GM19238 (cell line): ENCODE results near the gene CPNE4.
A peak's percentile ranks its signal among the peaks of the same experiment; 100 is the strongest.

Source experiments
- DNase-seq: peaks from one replicate; pipeline ENCODE4 v3.0.0; 2011; ENCODE audit warnings: low spot score; ENCODE audit not compliant: insufficient read length

The CPNE4 gene

GRCh38 chr3:131704098-131704497 lies 330.7 kb downstream of the CPNE4 start:
- DNase-seq = no peak

GRCh38 chr3:131702146-131702545 lies 332.7 kb downstream of the CPNE4 start:
- DNase-seq = no peak

- no peak for DNase-seq
These were observed 333.6 kb downstream of the CPNE4 start for GRCh38 chr3:131701153-131701770.

- no peak for DNase-seq
These were observed 335.8 kb downstream of the CPNE4 start for GRCh38 chr3:131699001-131699400.

DNA sequence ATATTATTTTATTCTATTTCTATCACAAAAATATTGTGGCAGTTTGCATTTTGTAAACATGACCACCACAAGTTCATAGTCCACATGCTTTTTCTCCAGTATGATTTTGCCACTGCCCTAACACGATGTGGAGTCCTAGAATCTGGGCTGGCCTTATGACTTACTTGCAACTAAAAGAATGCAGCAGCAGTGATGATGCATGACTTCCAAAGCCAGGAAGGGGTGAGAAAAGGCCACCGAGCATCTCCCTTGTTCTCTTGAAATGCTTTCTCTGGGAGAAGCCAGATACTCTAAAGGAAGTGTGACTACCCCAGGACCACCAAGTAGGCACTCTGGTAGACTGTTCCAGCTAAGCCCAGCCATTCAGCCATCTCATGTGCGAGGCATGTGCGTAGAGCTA lies 340.4 kb downstream of the CPNE4 start:
- no peak for DNase-seq

DNA sequence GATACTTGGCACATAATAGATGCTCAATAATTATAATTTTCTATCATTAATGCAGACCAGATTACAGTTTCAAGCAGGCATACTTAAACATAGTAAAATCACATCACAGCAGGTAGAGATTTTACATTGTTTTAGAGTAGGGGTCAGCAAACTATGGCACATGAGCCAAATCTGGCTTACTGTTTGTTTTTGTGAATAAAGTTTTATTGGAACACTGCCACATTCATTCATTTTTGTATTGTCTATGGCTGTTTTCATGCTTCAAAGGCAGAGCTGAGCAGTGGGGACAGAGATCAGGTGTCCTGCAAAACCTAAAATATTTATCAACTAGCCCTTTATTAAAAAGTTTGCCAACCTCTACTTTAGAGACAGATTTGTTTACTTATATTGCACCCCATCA lies 342.5 kb downstream of the CPNE4 start:
- DNase-seq = no peak

- no peak for DNase-seq
These were observed 344.0 kb downstream of the CPNE4 start for GRCh38 chr3:131690800-131691199.

DNA sequence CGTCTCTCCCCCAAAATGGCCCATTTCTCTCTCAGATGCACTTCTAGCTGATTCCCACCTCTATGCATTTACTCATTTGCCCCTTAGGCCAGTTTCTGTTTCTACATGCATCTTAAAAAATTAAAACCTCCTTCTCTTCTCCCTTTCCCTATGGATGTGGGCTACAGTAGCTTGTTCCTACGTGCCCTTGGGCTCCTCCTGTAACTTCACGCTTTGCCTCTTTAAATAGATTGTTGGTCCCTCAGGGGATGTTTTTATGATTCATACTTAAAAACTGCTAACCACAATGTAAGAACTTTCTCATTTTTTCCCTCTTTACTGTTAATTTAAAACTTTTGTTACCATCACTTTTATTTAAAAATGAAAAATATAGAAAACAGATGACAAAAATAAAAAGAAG lies 346.4 kb downstream of the CPNE4 start:
- no peak for DNase-seq

DNA sequence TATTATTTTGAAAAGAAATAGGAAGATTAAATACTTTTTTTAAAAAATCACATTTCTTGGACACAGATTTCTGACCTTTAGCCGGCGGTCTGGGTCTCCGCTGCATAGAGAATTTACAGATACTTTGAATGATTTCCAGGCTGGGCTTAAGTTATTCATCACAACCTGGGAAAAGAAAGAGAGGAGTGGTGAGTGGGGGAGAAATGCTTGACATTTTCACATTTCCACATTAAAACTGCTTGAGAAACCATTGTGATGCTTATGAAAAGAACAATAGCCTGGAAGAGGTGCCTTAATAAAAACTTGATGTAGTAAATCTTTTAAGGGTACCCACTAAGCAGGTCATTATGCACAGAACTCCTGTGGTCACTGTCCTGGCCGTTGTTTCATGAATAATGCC lies 365.2 kb downstream of the CPNE4 start:
- DNase-seq = no peak

DNA sequence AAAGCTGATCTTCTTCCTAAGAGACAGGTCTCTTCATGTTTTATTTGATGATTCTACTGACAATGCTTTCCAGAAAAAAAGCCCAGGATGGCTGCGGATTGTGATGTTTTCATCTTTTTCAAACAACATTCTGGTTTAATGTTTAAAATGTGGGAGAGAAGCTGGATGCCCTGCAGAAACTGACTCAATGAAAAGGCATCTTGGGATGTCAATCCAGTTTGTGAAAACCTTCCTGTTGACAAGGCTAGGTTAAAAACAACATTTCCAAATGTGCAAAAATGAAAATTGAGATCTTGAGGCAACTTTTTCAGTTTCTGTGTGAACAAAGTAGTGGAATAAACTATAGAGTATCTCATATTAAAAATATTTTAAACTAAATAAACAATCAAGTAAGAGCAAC lies 376.0 kb downstream of the CPNE4 start:
- no peak for DNase-seq

DNA sequence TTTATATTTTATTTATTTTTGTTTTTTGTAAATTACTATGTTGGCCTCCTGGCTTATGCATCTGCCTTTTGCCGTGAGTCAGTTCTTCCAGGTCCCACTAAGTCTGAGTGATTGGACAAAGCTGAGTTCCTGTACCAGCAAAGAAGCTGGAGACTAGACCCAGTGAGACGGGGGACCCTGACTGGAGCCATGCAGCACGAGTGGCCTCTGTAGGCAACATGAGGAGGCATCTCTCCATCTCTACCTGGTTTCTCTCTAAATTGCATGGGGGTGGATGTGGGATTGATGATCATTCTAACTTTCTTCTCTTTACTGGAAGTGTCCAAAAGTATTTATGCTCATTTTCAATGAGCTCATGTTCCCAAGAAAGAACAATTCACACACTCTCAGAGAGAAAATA lies 376.7 kb downstream of the CPNE4 start:
- no peak for DNase-seq

DNA sequence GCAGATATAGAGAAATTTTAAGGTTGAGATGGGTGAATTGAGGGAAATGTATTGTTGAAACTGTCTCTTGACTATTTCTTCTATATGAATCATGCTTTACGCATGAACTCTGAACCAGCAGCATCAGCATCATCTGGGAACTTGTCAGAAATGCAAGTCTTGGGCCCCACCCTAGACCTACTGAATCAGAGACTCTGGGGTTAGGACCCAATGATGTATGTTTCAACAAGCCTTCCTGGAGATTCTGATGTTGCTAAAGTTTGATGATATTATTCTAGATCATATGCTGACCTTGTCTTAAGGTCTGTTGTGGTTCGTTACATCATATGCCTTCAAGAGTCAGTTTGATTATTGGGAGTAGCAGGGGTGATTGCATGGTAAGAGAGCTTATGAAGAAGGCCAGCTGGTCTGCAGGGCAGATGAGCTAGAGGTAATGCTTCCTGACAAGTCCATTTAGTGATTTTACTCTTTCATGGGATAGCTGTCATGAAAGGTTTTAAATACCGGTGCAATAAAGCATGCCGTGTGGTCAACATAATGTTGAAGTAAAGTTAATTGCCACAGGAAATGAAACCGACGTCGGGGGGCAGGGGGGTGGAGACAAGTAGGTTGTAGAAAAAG lies 379.6 kb downstream of the CPNE4 start:
- DNase-seq = no peak

DNA sequence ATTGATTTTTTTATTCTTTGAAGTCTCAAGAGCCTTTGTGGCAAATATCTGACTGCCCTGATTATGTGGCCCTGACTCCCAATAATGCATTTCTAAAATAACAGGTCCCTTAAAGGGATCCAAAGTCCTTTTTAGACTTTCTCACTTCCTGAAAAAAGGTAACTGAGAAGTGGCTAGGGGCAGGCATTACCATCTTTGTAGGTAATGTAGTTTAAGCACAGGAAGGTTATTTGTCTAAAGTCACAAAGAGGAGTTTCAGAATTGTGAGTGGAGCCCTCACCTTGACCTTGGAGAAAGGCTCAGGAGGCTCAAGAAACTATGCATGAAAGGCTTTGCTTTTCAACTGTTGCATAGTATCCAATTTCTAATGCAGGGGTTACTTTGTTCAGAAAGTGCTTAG lies 389.2 kb downstream of the CPNE4 start:
- no peak for DNase-seq

- DNase-seq = no peak
These were observed 398.5 kb downstream of the CPNE4 start for GRCh38 chr3:131636266-131636775.

GRCh38 chr3:131630807-131631206 lies 404.0 kb downstream of the CPNE4 start:
- no peak for DNase-seq

GRCh38 chr3:131630097-131630496 lies 404.7 kb downstream of the CPNE4 start:
- DNase-seq = peak; percentile 13

DNA sequence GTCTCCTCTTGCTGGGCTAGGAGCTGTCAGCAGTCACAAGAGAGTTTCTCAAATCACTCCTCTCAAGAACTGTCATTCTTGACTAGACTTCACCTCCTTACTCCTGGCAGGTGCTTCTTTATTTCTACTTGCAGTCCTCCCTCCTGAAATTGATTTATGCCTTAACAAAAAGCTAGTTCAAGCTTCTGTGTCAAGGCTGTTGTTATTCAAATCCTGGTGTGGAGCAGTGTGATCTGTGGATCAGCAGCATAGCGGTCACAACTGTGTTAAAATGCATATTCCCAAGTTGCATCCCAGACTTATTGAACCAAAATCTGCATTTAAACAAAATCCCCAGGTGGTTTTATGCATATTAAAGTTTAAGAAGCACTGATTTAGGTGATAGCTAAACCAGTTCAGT lies 411.4 kb downstream of the CPNE4 start:
- DNase-seq = no peak

DNA sequence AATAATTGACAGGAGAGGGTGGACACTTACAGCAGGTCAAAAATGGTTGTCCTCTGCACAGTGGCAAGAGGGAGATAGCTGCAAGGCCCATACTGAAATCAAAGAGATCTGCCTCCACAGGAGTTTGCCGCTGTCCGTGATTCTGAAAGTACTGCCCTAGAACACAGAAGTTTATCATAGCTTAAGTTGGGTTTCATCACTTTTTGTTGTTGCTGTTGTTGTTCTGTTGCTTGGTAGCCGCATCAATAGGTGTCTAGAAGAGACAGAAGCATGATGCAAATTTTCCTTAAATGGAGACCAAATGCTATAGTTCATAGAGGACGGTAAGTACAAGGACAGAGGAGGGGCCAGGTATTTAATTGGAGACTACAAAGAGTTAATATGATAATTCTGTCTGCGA lies 412.1 kb downstream of the CPNE4 start:
- no peak for DNase-seq

DNA sequence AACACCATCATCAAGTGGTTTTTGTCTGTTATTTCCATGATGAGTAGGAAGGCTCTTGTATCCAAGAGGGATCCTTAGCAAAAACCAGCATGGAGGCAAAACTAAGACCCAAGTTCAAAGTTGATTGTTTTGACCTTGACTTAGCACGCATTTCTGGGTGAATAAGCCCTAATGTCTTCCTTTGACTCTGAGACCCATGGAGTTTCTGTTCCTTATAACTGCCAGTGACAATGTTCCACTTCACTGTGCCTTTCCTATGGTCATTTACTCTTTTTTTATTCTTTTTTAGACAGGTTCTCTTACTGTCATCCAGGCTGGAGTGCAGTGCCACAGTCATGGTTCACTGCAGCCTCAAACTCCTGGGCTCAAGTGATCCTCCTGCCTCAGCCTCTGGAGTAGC lies 413.8 kb downstream of the CPNE4 start:
- no peak for DNase-seq

GRCh38 chr3:131619821-131620220 lies 415.0 kb downstream of the CPNE4 start:
- no peak for DNase-seq

DNA sequence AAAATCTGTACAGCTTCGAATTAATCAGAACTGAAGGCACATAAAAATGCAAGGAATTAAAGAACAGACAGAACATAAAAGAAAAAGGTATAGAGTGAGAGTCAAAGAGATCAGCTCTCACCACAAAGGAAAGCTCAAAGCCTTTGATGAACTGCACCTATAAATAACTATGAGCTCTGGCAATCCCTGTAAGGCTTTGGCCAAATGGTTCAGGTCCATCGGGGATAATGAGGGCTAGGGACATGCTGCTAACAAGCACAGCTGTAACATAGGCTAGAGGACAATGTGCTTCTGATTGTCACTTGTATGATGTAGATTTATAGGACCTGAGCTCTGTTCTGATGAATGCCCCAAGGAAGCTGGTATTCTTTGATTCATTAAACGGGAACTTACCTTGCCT lies 418.1 kb downstream of the CPNE4 start:
- DNase-seq = no peak

GRCh38 chr3:131612745-131613144 lies 422.1 kb downstream of the CPNE4 start:
- DNase-seq = no peak

- DNase-seq = no peak
These were observed 424.6 kb downstream of the CPNE4 start for GRCh38 chr3:131610174-131610573.
